COLO668 (cell line): ENCODE results near the gene ATP4B.
"Not testable (repeated sequence)": the region's sequence is repeated elsewhere in the genome, so short reads cannot be mapped to it uniquely, and the experiment has no call there.

Experiments used
- DNase-seq: peaks from one replicate; lab custom pipeline; 2025; ENCODE audit not compliant: unreplicated experiment; lab: John Stamatoyannopoulos, UW

ATP4B gene

DNA sequence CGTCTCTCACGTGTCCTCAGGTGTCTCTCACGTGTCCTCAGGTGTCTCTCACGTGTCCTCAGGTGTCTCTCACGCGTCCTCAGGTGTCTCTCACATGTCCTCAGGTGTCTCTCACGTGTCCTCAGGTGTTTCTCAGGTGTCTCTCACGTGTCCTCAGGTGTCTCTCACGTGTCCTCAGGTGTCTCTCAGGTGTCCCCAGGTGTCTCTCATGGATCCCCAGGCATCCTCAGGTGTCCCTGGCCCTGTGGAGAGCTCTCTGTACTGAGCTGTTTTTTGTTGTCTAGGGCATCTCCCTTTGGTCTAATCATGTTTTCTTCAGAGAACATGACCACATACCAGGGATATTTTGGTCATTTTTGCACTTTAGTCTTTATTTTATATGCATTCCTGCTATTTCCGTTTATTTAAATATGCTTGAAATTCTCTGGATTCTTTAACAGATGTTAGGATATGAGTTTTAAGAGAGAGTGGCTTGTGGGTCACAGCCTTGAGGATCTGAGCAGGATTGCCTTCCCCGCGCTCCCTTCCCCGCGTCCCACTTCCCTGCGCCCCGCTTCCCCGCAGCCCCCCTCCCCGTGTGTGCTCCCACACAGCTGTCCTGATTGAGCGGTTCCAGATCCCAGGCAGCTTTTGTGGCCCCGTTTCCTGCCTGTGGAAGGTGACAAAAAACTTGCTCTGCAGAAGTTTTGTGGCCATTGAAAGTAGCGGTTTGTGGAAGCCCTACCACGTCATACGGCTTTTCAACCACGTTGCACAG is 31.9 kb downstream of the ATP4B start:
- DNase-seq, result no peak

DNA sequence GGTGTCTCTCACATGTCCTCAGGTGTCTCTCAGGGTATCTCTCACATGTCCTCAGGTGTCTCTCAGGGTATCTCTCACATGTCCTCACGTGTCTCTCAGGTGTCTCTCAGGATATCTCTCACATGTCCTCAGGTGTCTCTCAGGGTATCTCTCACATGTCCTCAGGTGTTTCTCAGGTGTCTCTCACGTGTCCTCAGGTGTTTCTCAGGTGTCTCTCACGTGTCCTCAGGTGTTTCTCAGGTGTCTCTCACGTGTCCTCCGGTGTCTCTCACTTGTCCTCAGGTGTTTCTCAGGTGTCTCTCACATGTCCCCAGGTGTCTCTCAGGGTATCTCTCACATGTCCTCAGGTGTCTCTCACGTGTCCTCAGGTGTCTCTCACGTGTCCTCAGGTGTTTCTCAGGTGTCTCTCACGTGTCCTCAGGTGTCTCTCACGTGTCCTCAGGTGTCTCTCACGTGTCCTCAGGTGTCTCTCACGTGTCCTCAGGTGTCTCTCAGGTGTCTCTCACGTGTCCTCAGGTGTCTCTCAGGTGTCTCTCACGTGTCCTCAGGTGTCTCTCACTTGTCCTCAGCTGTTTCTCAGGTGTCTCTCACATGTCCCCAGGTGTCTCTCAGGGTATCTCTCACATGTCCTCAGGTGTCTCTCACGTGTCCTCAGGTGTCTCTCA is 33.2 kb downstream of the ATP4B start:
- not testable (repeated sequence) for DNase-seq

DNA sequence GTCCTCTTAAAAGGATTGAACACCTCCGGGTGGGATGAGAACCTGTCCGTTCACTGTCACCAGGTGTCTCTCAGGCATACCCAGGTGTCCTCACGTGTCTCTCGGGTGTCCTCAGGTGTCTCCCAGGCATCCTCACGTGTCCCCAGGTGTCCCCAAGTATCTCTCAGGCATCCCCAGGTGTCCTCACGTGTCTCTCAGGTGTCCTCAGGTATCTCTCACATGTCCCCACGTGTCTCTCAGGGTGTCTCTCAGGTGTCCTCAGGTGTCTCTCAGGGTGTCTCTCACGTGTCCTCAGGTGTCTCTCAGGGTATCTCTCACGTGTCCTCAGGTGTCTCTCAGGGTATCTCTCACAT is 33.8 kb downstream of the ATP4B start:
- no peak for DNase-seq

DNA sequence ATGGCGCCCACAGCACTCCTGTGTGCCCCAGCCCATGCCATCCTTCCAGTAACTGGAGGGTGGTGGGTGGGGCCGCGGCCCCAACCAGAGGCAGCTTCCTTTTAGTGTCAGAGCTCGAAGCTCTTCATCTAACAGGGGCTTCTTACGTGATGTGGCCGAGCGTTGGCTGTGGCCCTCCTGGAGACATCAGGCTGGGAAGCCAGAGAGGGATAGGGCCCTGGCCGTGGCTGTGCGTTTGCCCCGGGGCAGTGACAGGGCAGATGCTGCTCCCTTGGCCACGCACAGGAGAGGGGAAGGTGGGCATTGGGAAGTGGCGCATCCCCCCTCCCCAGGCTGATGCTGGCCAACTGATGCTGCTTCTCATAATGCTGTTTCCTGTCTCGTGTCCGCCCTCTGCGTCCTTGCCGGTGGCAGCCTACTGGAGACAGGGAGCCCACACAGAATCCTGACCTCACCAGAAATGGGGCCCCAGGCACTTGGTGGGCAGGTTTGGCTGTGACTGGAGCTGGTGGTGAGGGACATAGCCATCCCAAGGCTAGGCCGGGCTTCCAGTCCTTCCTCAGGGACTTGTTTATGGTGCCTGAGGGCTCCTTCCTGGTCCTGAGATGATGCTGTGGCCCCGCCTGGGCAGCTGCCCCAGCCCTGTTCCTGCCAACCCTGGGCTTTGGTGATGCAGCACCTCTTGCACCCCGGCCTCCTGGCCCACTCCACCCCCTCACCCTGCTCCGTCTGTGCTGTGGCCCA is 34.3 kb downstream of the ATP4B start:
- DNase-seq, result no peak

DNA sequence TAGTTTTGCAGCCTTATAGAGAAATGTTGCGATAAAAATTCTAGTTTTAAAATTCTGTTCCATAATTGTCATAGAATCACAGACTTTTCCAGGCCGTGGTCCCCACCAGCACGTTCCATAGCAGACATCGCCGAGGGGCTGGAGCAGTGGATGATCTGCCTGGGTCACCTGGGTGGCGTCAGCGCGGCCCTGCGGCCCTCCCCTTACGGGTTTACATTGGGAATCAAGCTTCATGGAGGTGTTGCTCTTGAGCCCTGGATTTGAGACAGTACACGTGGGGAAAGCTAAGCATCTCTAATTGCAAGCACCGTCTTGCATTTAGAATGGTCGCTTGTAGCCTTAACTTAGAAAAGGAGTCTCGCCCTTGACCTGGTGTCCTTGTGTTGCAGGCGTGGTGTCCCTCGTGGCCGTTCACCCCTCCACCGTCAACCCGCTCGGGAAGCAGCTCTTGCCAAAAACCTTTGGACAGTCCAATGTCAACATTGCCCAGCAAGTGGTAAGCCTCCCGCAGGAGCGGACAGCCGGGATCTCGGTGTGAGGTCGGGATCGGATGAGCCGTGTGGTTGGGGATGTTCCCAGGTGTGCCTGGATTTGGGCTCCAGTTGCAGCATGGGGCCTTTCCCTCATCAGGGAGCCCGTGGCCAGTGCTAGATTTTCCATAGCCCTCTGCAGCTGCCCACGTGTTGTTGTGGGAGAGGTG is 35.1 kb downstream of the ATP4B start:
- DNase-seq, result no peak

DNA sequence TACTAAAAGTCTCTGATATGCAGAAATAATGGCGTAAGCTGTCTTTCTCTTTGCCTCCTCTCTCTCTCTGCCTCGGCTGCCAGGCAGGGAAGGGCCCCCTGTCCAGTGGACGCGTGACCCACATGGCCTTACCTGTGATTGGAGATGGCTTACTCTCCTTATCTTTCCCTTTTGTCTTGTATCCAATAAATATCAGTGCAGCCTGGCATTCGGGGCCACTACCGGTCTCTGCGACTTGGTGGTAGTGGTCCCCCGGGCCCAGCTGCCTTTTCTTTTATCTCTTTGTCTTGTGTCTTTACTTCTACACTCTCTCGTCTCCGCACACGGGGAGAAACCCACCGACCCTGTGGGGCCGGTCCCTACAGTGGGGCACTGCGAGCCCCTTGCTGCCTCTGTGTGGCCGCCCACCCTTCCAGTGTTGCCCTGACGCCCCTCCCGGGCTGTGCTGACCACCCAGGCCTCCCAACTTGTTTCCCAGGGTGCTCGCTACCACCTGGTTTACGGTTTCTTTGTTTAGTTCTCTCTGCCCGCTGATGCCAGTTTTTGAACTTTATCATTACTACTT is 35.9 kb downstream of the ATP4B start:
- not testable (repeated sequence) for DNase-seq

DNA sequence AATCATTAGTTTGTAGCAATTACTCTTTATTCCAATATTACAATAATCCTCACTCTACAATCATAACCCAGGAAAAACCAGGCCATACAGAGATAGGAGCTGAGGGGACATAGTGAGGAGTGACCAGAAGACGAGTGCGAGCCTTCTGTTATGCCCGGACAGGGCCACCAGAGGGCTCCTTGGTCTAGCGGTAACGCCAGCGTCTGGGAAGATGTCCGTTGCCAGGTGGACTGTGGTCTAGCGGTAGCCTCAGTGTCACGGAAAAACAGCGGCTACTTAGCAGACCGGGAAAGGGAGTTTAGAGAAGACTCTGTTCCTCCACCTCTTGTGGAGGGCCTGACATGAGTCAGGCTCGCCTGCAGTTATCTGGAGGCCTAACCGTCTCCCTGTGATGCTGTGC is 36.5 kb downstream of the ATP4B start:
- peak; percentile 32 for DNase-seq

DNA sequence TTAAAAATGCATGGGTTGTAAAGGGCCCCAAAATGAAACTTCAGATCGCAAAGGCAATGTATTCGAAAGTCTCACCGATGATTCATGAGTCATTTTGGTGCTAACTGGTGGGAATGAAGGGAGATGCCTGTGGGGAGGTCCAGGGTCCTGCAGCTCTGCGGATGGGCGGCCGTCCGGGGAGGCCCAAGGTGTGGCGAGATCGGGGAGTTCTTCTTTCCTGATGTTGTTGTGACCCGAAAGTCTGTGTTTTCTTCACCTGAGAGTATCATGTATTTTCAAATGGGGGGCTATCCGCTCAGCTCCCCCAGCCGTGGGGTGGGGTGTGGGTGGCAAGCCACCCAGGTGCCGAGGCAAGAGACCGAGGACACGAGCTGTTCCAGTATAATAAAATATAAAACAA is 37.0 kb downstream of the ATP4B start:
- DNase-seq, result no peak

DNA sequence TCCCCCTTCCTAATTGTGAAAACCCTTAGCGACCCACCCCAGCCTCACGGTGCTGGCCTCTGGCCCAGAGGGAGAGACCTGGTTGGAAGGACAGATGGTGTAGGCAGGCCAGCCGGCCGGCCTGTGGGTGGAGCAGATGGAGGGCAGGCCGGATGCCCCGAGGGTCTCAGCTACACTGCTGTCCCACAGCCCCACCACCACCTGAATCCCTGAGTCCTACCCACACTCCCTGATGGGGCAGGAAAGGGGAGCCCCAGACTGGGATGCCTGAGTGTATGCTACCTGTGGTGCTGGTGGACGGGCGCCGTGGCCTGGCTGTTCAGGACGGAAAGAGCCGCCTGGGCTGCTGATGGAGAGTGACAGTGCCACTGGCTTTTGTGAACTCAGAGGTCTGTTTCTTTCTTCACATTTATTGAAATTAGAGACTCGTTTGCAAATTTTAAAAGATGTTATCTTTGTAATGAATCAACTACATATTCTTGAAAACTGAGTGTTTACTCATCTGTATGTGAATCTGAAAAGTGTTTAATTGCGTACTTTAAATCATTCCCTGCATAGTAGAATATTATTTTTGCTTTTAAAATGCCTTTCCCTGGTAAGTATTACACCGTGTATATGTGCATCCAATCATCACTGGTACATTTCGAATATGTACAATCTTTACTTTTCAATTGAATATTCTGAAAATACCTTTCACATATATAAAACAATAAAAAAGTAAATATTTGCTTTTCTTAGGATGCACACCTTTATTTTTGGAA is 37.8 kb downstream of the ATP4B start:
- no peak for DNase-seq

DNA sequence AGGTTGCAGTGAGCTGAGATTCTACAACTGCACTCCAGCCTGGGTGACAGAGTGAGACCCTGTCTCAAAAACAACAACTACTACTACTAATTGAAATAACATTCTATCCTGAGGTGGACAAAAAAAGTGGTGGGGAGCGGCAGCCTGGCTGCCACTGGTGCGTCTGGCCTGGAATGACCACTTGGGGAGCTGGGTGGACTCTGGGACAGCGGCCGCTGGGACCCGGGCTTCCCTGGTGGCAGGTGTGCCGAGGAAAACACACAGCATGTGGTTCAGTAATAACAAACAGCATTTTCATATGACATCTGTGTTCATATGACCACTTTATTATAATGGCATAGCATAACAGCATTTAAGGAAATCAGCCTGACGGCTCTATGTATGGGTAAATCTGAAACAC is 39.5 kb downstream of the ATP4B start:
- no peak for DNase-seq

DNA sequence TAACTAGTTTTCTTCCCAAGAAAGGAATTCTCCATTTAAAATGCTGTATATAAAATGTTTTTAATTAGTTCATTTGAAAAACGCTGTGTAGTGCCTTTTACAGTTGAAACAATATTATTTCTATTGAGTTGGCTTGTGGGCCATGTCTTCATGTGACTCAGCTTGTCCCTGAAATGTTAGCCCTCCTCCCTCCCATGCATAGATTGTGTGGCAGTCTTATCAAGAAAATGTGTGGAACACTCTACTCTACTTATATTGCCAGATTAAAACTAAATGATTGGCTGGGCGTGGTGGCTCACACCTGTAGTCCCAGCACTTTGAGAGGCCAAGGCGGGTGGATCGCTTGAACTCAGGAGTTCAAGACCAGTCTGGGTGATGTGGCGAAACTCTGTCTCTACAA is 40.0 kb downstream of the ATP4B start:
- no peak for DNase-seq

DNA sequence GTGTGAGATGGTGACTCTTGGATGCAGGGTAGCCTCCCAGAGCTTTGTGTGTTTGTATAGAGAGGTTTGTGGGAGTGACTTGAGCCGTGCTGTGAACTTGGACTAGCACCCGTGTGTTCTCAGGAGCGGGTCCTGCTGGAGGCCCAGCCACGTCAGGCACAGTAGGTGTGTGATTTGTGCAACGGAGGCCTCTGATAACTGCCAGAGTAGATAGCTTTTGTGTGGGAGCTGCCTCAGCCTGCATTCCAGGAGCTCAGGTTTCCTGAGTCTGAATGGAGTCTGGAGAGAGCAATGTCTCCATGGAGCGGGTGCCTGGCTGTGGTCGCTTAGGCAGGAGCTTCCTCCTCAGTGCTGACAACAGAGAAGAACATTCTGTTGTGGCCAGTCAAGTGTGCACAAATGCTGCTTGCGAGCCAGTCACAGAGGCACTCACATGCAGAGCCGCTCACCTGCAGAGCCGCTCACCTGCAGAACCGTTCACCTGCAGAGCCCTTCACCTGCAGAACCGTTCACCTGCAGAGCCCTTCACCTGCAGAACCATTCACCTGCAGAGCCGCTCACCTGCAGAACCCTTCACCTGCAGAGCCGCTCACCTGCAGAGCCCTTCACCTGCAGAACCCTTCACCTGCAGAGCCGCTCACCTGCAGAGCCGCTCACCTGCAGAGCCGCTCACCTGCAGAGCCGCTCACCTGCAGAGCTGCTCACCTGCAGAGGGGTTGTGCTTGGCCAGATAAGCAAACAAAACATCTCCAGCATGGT is 40.8 kb downstream of the ATP4B start:
- peak; percentile 70 for DNase-seq

DNA sequence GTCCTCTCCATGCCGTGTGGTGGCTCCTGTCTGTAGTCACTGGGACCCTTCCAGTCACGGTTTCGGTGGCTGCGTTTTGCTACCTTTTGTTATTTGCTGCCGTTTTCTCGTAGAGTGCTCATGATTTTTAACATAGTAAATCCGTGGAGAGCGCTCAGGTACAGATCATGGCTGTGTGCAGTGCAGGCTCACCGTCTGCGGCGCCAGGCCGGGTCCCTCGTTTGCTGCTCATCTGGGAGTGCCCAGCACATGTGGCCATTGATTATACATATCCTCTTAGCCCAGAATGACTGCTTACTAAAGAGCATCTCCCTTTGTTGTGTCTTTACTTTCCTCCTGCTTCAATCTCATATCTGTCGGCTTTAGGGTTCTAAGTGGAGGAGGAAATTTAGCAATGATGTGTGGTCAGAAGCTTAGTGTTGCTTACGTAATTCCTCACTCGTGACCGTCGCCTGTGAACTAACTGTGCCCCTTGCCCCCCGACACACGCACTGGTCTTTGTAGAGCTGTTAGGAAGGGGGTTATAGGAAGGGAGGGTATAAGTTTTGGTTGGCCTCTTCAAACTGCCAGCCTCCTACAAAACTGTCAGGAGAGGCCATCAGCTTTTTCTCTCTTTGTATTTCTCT is 41.6 kb downstream of the ATP4B start:
- no peak for DNase-seq

DNA sequence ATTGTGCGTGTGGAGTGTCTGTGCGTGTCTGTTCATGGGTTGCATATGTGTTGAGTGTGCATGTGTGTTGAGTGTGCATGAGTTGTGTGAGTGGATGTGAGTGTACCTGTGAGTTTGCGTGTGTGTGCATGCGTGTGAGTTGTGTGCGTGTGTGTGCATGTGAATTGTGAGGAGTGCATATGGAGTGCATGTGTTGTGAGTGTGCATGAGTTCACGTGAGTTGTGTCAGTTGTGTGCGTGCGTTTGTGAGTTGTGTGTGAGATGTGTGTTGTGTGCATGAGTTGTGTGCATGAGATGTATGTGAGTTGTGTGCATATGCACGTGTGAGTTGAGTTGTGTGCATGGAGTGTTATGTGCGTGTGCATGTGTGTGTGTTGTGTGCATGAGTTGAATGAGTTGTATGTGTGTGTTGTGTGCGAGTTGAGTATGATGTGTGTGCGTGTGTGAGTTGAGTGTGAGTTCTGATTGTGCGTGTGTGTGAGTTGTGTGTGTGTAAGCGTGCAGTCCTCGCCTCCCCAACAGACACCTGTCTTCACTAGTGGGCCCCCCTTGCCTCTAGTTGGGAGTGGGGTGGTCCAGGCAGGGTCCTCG is 44.1 kb downstream of the ATP4B start:
- DNase-seq, result no peak

DNA sequence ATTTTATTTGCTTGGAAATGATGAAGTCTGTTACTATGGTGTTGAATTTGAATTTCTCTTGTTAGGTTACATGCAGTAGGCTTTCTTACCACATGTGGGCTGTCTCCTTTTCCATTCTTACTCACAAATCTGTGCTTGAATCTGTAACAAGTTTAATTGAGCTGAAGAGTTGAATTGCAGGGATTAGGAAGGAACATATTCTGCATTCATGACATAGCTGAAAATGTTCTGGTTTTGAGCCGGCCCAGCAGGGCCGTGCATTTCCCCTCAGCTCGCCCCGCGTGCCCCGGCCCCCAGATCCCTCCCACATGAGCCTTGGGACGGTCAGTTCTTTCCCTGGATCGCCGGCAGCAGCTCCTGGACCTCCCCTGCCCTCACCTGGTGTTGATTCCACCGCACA is 45.4 kb downstream of the ATP4B start:
- DNase-seq, result no peak

DNA sequence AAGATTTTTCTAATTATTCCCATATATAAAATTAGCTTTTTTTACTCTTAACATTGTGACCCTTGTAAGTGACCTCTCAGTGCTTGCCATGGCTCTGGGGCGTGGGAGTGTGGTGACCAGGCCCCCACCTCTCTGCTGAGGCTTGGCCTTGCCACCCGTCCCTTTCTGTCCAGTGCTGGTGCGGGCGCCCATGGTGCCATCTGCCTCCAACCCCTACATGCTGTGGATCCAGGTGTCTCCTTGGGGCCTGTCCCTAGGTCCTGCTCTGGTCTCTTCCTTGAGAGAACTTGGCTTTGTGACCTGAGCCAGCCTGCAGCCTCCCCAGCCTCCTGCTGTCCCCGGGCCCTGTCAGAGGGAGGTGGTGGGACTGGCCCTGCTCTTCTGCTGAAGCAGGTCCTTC is 46.0 kb downstream of the ATP4B start:
- no peak for DNase-seq

DNA sequence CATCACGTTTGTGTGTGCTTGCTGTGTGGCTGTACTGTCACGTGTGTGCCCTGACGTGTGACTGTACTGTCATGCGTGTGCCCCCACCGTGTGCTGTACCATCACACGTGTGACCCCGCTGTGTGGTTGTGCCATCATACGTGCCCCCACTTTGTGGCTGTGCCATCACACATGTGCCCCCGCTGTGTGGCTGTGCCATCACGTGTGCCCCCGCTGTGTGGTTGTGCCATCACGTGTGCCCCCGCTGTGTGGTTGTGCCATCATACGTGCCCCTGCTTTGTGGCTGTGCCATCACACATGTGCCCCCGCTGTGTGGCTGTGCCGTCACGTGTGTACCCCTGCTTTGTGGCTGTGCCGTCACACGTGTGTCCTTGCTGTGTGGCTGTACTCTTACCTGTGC is 47.7 kb downstream of the ATP4B start:
- DNase-seq, result no peak

DNA sequence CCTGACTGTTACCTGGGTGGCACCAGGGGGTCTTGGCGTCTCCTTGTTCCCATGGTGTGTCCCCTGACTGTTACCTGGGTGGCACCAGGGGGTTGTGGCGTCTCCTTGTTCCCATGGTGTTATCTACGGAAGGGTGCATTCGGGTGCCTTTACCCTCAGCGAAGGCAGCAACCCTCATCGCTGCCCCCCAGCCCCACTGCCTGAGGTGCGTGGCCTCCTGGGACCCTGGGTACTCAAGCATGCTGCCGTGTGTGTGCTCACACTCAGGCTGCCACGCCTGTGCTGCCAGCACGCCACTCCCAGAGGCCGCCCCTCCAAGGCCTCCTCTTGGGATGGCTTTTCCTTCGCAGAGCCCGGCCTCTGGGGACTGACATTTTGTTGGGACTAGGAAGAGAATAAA is 48.4 kb downstream of the ATP4B start:
- no peak for DNase-seq

DNA sequence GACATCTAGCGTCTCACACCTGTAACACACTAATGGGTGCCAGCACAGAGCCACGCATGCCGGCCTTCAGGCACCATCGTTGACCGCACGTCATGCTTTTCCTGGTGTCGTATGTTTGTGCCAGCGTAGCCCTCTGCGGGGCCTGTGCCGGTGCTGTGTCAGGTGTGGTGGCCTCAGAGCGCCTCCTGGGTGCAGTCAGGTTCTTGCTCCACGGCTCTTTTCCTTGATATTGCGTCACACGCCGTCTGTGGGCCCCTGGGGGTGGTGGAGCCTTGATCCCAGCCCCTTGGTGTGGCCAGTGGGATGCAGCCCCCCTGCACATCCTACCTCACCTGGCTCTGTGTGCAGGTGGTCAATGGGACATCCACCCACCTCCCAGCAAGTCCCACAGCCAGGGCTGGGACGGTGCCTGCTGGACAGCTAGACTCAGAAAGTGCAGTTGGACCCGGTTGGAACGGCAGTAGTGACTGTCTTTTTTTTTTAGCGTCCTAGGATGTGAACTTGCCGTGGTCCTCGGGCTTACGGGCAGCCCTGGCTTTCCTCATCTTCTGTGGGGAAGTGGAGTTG is 48.9 kb downstream of the ATP4B start:
- DNase-seq, result no peak
